Measurements from ENCODE around the gene PRPF6.
A peak's percentile ranks its signal among the peaks of the same experiment; 100 is the strongest.
"Not testable (repeated sequence)": the region's sequence is repeated elsewhere in the genome, so short reads cannot be mapped to it uniquely, and the experiment has no call there.

The PRPF6 gene

DNA sequence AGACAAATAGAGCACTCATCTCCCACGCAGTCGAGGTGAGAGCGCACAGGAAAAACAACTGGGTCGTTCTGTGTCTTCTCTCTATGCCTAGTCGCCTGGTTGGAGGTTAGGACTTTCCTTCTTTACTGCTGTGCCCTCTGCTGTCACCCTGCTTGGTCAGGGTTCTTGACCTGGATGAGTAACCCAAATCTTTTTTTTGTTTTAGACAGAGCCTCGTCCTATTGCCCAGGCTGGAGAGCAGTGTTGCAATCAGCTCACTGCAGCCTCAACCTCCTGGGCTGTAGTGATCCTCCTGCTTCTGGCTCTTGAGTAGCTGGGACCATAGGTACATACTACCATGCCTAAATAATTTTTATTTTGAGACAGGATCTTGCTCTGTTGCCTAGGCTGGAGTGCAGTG lies 24.5 kb downstream of the PRPF6 start:
- Mint-ChIP-seq H3K9me3 (peaks cover 5 to 20% of the 10 kb centered on the region in 2 donors), H3K27me3 (no peaks in the 10 kb centered on the region), H3K27ac (no peak overlapping the region), H3K4me3 (no peak overlapping the region), H3K4me1 (peaks cover 25% of the 10 kb centered on the region)
- DNase-seq: no peak
- peak; percentile 29 for ATAC-seq

DNA sequence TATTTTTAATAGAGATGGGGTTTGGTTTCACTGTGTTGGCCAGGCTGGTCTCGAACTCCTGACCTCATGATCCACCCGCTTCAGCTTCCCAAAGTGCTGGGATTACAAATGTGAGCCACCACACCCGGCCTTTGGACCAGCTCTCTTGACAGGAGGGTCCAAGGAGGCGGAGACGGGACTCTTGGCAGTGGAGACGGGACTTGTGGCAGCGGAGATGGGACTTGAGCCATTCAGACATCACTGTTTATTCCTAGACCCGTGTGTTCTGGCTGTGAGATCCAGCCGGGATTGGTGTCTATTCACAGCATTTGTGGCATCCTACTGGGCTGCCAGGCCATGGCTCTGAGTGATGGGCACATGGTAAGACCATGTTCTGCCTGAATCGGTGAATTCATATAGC lies 25.6 kb downstream of the PRPF6 start:
- H3K4me3 Mint-ChIP-seq: no peak overlapping the region
- H3K27ac Mint-ChIP-seq: no peak overlapping the region
- peaks cover 5 to 20% of the 10 kb centered on the region in 2 donors for H3K9me3 Mint-ChIP-seq
- no peak for DNase-seq
- H3K4me1 Mint-ChIP-seq: peaks cover 35% of the 10 kb centered on the region
- no peaks in the 10 kb centered on the region for H3K27me3 Mint-ChIP-seq
- ATAC-seq: no peak

DNA sequence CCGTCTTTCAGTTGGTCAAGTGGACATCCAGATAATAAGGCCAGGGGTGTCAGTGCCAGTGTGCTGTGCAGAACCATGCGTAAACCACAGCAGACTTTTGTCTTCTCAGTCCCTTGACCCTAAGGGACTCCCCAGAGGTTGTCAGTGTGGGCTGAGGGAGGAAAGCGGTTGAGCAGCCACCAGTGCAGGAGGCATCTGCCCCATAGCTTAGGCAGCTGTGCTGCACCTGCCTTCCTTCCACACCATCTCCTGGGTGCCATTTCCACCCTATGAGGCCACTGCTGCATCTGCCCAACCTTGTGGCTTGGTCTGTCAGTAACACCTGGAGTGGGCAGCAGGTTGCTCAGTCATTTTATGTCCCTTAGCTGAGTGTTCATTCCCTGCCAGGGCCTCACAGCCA lies 26.0 kb downstream of the PRPF6 start:
- DNase-seq (no peak), ATAC-seq (peak; percentile 37)
- Mint-ChIP-seq H3K4me3 (no peak overlapping the region), H3K27me3 (no peaks in the 10 kb centered on the region), H3K27ac (peak overlapping the region in 1 of 2 donors; percentile 69), H3K4me1 (peaks cover 36% of the 10 kb centered on the region), H3K9me3 (peaks cover 5 to 20% of the 10 kb centered on the region in 2 donors)

DNA sequence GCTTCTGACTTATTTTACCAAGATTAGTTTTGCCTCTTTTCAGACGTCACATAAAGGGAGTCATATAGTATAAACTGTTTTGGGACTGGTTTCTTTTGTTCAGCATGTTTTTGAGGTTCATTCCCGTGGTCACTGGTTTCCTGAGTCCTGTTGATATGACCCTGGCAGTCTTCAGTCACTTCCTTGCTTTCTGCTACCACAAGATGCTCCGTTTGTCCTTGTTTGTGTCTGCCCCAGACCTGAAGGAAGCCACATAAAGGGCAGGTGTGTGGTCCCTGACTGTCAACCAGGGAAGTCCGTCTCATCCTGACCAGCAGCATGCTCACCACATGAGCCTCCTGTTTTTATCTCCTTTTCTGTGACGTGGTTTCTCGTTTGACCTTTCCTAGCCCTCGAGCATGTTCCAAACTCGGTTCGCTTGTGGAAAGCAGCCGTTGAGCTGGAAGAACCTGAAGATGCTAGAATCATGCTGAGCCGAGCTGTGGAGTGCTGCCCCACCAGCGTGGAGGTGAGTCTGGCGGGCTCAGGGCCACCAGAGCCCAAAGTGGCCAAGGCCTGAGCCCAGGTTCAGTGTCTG lies 29.0 kb downstream of the PRPF6 start:
- H3K27me3 Mint-ChIP-seq: no peaks in the 10 kb centered on the region
- DNase-seq (peak in 1 of 2 donors; percentile 43), ATAC-seq (peak; percentile 58)
- peak overlapping the region; percentile 41 to 71 for H3K27ac Mint-ChIP-seq
- H3K9me3 Mint-ChIP-seq: peaks cover 5 to 20% of the 10 kb centered on the region in 2 donors
- peaks cover 49% of the 10 kb centered on the region for H3K4me1 Mint-ChIP-seq
- peak overlapping the region; percentile 25 to 68 for H3K4me3 Mint-ChIP-seq

DNA sequence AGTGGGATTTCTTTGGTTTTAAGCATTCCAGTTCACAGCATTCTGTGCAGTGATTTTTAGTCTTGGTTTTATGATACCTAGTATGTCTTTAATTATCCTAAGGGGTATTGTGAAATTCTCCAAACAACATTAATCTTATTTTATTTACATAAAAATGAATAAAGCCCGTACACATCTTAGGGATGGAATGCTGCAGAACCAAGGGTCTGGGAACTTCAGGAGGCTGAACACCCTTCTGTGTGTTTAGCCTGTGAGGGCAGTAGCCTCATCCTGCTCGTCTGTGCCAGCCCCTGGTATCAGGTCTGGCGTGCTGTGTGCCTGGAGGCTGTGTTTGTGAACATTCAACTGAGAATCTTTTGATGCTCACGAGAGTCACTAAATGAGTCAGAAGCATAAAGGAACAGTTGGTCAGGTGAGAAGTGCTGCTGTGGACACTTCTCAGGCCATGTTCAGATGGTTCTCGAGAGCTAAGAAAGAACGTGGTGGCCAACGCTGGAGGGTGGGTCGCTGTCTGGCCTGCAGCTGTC lies 29.8 kb downstream of the PRPF6 start:
- ATAC-seq: peak; percentile 71
- Mint-ChIP-seq H3K27me3 (no peaks in the 10 kb centered on the region), H3K4me1 (peaks cover 42% of the 10 kb centered on the region), H3K27ac (peak overlapping the region in 1 of 2 donors; percentile 37), H3K4me3 (peak overlapping the region; percentile 24 to 68), H3K9me3 (peaks cover 5 to 20% of the 10 kb centered on the region in 2 donors)
- peak in 1 of 2 donors; percentile 33 for DNase-seq

DNA sequence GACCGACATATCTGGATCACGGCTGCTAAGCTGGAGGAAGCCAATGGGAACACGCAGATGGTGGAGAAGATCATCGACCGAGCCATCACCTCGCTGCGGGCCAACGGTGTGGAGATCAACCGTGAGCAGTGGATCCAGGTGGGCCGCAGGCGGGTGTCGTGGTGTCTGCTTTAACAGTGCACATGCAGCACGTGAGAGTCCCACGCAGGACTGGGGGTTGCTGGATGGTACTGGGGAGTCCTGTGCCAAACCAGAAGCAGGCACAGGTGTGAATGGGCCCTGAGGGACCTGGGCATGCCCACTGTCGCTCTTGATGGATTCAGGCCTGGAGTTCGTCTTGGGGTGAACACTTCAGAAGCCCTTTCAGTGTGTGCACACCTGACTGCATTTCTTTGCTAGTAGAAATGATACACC lies 30.4 kb downstream of the PRPF6 start:
- ATAC-seq (peak; percentile 55), DNase-seq (peak; percentile 12 to 34)
- Mint-ChIP-seq H3K27me3 (no peaks in the 10 kb centered on the region), H3K4me1 (peaks cover 42% of the 10 kb centered on the region), H3K9me3 (peaks cover 5 to 20% of the 10 kb centered on the region in 2 donors), H3K27ac (peak overlapping the region; percentile 34 to 37), H3K4me3 (peak overlapping the region; percentile 44 to 68)

DNA sequence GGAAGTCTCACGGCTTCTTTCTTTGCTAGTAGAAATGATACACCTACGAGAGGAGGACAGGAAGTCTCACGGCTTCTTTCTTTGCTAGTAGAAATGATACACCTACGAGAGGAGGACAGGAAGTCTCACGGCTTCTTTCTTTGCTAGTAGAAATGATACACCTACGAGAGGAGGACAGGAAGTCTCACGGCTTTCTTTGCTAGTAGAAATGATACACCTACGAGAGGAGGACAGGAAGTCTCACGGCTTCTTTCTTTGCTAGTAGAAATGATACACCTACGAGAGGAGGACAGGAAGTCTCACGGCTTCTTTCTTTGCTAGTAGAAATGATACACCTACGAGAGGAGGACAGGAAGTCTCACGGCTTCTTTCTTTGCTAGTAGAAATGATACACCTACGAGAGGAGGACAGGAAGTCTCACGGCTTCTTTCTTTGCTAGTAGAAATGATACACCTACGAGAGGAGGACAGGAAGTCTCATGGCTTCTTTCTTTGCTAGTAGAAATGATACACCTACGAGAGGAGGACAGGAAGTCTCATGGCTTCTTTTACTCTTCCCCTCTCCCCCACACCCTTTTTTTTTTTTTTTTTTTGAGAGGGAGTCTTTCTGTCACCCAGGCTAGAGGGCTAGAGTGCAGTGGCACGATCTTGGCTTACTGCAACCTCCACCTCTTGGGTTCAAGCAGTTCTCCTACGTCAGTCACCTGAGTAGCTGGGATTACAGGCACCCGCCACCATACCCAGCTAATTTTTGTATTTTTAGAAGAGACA lies 31.6 kb downstream of the PRPF6 start:
- not testable (repeated sequence) for H3K27me3 Mint-ChIP-seq, DNase-seq
- H3K4me1 Mint-ChIP-seq: peaks cover 42% of the 10 kb centered on the region
- peaks cover 5 to 20% of the 10 kb centered on the region in 2 donors for H3K9me3 Mint-ChIP-seq
- peak overlapping the region; percentile 63 to 75 for H3K4me3 Mint-ChIP-seq
- peak overlapping the region; percentile 85 to 88 for H3K27ac Mint-ChIP-seq
- ATAC-seq: peak; percentile 15

DNA sequence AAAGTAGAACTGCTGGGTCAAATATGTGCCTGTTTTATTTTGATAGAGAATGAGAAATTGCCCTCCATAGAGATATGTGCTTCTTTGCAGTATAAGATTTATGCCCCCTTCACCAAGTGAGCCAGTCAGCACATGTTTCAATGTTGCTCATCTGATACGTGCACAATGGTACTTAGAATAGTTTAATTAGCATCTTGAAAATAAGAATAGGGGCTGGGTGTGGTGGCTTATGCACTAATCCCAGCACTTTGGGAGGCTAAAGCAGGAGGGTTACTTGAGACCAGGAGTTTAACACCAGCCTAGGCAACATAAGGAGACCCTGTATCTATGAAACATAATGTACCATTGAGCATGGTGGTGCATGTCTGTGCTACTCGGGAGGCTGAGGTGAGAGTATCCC lies 34.7 kb downstream of the PRPF6 start:
- Mint-ChIP-seq H3K4me1 (peaks cover 27% of the 10 kb centered on the region), H3K4me3 (no peak overlapping the region), H3K9me3 (no peaks in the 10 kb centered on the region), H3K27me3 (no peaks in the 10 kb centered on the region), H3K27ac (peak overlapping the region in 1 of 2 donors; percentile 6)
- DNase-seq: no peak
- ATAC-seq: no peak

DNA sequence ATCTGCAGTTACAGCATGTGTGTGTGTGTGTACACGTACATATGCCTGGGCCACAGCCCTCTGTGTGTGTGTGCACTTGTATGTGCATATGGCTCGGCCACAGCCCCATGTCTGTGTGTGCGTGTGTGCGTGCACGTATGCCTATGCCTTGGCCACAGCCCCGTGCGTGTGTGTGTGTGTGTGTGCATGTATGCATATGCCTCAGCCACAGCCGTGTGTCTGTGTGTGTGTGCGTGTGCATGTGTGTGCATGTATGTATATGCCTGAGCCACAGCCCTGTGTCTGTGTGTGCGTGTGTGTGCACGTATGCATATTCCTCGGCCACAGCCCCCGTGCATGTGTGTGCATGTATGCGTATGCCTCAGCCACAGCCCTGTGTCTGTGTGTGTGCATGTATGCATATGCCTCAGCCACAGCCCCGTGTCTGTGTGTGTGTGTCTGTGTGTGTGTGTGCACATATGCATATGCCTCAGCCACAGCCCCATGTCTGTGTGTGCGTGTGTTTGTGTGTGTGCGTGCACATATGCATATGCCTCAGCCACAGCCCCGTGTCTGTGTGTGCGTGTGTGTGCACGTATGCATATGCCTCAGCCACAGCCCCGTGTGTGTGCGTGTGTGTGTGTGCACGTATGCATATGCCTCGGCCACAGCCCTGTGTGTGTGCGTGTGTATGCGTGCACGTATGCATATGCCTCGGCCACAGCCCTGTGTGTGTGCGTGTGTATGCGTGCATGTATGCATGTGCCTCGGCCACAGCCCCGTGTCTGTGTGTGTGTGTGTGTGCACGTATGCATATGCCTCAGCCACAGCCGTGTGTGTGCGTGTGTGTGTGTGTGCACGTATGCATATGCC lies 40.4 kb downstream of the PRPF6 start:
- no peak overlapping the region for H3K27ac Mint-ChIP-seq
- no peak for ATAC-seq

DNA sequence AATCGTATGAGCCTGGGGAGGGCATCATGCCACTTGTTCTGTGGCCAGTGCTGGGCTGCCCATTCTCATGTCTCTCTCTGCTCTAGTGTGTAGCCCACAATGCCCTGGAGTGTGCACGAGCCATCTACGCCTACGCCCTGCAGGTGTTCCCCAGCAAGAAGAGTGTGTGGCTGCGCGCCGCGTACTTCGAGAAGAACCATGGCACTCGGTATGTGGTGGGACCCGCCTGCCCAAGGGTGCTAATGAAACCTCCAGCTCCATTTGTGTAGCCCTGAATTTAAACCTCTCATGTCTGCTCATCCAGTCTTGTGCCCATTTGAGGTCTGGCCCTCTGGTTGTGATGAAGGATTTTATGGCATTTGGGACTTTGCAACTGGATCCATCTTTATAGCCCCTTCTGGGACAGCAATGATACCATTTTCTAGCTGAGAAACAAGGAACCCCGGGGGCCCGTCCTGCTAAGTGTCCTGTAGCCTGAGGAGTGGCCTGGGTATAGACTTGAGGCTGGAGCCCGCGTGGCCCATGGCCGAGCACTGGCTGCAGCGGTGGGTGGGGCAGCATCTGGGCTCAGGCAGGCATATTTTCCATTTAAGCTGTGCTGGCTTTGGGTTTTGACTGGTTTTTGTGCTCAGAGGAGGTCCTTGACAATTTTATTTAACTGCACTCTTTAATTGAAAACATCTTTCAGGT lies 41.9 kb downstream of the PRPF6 start:
- Mint-ChIP-seq H3K9me3 (no peaks in the 10 kb centered on the region), H3K27me3 (no peaks in the 10 kb centered on the region), H3K27ac (no peak overlapping the region), H3K4me1 (peaks cover 11% of the 10 kb centered on the region), H3K4me3 (no peak overlapping the region)
- no peak for ATAC-seq
- DNase-seq: no peak

More for the DNA sequence above, 40.4 kb downstream of the PRPF6 start:
- Mint-ChIP-seq H3K4me1 (peaks cover 9% of the 10 kb centered on the region), H3K27me3 (no peaks in the 10 kb centered on the region), H3K4me3 (no peak overlapping the region), H3K9me3 (no peaks in the 10 kb centered on the region)
- DNase-seq: no peak

DNA sequence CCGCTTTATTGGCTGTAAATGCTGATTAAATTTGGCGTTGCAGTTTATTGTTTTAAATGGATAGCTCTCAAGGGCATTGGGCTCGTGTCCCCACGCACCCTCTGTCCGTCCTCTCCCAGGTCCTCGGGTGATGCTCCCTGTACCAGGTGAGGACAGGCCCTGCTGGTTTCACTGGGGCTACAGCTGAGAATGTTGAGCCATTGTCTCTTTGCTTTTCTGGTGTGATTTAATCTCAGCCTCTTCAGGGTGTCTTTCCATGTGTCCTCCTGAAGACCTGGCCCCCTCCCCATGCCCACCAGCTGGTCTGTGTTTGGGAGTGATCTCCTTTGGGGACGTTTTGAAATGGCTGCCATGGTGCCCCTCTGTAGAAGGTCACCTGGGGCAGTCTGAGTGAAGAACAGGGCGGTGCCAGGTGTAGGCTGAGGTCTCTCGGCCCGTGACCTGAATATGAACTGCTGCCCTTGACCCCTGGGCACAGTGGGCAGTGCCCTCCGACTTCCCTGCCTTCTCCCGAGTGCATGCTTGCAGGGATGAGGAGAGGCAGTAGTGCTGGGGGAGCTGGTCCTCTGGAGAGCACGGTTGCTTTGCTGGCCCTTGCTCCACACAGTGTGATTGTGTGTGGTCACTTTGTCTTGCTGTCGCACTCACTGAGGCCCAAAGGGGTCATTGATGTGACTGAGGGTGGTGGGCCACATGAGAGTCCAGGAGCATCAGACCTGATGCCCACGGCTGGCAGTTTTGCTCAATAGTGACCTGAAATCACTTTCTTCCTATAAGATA lies 42.6 kb downstream of the PRPF6 start:
- H3K27ac Mint-ChIP-seq: no peak overlapping the region
- H3K4me3 Mint-ChIP-seq: no peak overlapping the region
- no peak for DNase-seq
- H3K9me3 Mint-ChIP-seq: no peaks in the 10 kb centered on the region
- no peaks in the 10 kb centered on the region for H3K27me3 Mint-ChIP-seq
- no peak for ATAC-seq
- peaks cover 14% of the 10 kb centered on the region for H3K4me1 Mint-ChIP-seq

DNA sequence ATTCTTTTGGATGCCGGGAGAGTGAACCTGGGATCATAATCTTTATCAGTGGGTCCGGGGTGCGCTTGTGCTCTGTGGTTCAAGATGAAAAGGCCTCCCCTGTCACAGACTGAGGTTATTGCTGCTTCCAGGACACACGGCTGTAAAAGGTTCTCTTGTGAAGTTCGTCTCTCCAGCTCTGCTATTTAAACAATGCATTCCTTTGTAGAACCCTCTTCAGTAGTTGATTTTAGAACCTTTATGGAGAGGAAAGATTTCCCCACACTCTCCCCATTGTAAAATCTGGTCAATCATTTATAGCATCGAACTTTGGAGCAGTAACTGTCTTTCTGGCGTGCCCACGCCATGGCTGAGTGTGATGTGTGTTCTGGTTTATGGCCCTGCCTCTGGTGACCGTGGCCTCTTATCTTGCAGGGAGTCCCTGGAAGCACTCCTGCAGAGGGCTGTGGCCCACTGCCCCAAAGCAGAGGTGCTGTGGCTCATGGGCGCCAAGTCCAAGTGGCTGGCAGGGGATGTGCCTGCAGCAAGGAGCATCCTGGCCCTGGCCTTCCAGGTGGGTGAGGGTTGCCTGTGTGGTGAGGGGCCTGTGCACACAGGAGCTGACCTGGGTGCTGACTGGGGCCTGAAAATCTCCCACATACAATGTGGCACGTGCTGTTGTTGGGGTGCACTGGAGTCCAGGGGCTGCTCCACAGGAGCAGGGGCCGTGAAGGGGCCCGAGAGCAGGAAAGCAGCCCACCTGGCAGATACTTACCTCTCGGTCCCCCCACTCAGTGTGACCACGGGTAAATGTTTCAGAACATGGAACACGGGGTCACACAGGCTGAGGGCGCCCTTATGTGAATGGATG lies 43.4 kb downstream of the PRPF6 start:
- no peaks in the 10 kb centered on the region for H3K9me3 Mint-ChIP-seq

DNA sequence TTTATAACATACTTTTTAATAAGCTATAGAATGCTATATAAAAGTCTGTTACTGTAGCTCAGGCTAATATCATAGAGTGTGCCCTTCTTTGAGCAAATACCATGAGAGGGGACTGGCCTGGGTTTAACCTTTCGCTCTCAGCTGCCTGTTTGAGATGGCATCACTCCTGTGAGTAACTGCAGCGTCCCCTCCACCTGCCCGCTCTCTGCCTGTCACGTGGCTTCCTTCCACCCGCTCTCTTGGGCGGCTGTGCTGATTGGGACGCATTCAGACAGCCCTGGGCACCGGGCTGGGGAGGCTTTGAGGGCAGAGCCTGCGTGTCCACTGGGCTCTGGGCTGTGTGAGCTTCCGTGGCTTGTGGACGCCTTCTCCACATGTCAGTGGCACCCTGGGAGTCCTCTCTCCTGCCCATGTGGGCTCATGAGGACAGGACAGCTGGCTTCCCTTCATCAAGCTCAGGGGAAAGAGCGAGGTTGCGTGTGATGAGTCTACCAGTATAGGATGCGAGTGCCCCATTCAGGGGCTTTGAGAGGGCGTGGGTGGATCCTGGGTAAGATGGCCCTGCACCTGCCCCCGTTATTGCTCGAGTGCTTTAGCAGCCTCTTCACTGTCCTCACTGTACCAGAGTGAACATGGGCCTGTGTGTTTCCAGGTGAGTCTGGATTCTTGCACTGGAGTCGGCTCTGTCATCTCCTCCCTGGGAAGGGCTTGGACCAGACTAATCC lies 44.3 kb downstream of the PRPF6 start:
- H3K4me3 Mint-ChIP-seq: no peak overlapping the region
- peaks cover 15% of the 10 kb centered on the region for H3K4me1 Mint-ChIP-seq
- peak overlapping the region in 1 of 2 donors; percentile 46 for H3K27ac Mint-ChIP-seq
- ATAC-seq (no peak), DNase-seq (no peak)
- H3K27me3 Mint-ChIP-seq: no peaks in the 10 kb centered on the region
- no peaks in the 10 kb centered on the region for H3K9me3 Mint-ChIP-seq

More for the DNA sequence above, 43.4 kb downstream of the PRPF6 start:
- peaks cover 14% of the 10 kb centered on the region for H3K4me1 Mint-ChIP-seq
- ATAC-seq (no peak), DNase-seq (no peak)
- H3K4me3 Mint-ChIP-seq: no peak overlapping the region
- H3K27me3 Mint-ChIP-seq: no peaks in the 10 kb centered on the region
- peak overlapping the region in 1 of 2 donors; percentile 59 for H3K27ac Mint-ChIP-seq
